ENCODE measurements around the gene ASIC3. TPM values are rescaled to one million over a fixed set of nuclear protein-coding genes. Genes with fewer than 3 reads are reported as not detected.

Gene ASIC3
- 1 to 10 TPM; 2.5 to 3.0 TPM for total RNA-seq
- 5.1 TPM for polyA plus RNA-seq (2013, experiment 1 of 2)
- 4.0 TPM for polyA plus RNA-seq (2013, experiment 2 of 2)
- long read RNA-seq, experiment 1: 0 reads
- long read RNA-seq, experiment 2: 0 reads
- long read RNA-seq, experiment 3: 0 reads
- long read RNA-seq, experiment 4, partial matches to known transcripts: 1 of 1 reads
- long read RNA-seq, experiment 4, other reads (novel, unspliced or antisense): 0 of 1 reads

DNA sequence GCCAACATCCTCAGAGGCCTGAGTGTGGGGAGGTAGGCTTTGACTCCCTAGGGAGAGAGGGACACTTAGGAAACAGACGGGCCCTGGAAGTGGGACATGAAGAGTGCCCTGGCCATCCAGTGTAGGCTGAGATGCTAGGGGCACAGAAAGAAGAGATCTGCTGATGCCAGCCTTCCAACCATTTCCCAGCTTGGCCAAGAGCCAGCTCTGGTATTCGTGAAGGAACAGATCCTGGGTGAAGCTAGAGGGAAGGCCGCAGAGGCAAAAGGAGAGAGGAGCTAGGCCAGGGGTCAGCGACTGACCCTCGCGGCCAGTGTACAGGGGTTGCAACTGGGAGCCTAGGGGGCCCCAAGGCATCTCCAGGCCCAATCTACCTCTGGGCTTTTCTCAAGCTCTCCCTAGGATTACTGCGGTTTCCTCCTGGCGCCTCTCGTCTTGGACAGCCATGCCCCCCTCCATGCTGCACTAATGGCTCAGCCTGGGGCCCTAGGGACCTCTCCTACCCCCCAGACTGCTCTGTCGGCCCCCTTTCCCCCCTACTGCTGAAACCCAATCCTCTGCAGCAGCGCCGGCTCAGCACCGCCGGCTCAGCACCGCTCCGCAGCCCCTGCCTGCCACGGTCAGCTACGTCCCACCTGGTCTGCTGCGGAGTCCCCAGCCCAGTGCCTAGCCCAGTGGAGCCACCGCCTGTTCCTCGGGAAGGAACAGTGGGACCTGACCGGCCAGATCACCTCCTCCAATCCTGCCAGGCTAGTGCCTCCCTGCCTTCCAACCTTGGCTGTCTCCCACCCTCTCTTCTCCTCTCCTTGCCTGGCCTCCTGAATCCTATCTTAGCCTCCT lies at the start of gene ASIC3:
TSS of gene ASIC3 (plus strand) at position 556 of the 840 bp plus-strand sequence. CDS start 355 bp downstream, outside the sequence.
- Mint-ChIP-seq H3K4me3 (no peak within 1 kb of the TSS), H3K36me3 (ENCODE audit: low read depth) (peaks cover 3% of the 10 kb centered on the region)
- no peak within 1 kb of the TSS for H3K9ac ChIP-seq (ENCODE audit: extremely low read depth, low read length, poor library complexity, severe bottlenecking)

DNA sequence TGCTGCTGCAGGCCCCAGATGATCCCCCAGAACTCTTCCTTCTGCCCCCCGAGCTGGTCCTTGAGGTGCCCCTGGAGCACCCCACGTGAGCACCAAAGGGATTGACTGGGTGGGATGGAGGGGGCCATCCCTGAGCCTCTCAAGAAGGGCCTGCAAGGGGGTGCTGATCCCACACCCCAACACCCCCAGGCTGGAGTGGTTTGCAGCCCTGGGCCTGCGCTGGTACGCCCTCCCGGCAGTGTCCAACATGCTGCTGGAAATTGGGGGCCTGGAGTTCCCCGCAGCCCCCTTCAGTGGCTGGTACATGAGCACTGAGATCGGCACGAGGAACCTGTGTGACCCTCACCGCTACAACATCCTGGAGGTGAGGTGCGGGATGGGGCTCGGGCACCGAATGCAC lies 49.3 kb upstream of the ASIC3 start:
- Mint-ChIP-seq H3K27me3 (ENCODE audit: insufficient read depth) (peaks cover 3% of the 10 kb centered on the region), H3K9me3 (no peaks in the 10 kb centered on the region), H3K4me3 (no peak overlapping the region), H3K4me1 (no peaks in the 10 kb centered on the region), H3K36me3 (ENCODE audit: low read depth) (no peaks in the 10 kb centered on the region), H3K27ac (no peak overlapping the region)
- Histone ChIP-seq H3K9me3 (ENCODE audit: control insufficient read depth, low read length) (no peaks in the 10 kb centered on the region), H3K36me3 (ENCODE audit: control insufficient read depth, insufficient read depth, low read length) (no peaks in the 10 kb centered on the region), H3K9ac (ENCODE audit: extremely low read depth, low read length, poor library complexity, severe bottlenecking) (no peak overlapping the region), H3K27me3 (ENCODE audit: control insufficient read depth, insufficient read depth, low read length, poor library complexity, severe bottlenecking) (no peaks in the 10 kb centered on the region), H3K4me3 (ENCODE audit: low read length) (no peak overlapping the region), H3K27ac (ENCODE audit: low read depth, low read length) (no peak overlapping the region), H3K4me1 (ENCODE audit: control insufficient read depth, insufficient read depth, low read length) (peaks cover 6% of the 10 kb centered on the region)
- 94% methylated on average over 8 to 12 of the region's 12 CpGs for WGBS, 2 experiments (ENCODE audit: insufficient coverage in 1 of 2, insufficient read length in 1 of 2)
- DNase-seq: no peak
- TF ChIP-seq, protein P1, sequence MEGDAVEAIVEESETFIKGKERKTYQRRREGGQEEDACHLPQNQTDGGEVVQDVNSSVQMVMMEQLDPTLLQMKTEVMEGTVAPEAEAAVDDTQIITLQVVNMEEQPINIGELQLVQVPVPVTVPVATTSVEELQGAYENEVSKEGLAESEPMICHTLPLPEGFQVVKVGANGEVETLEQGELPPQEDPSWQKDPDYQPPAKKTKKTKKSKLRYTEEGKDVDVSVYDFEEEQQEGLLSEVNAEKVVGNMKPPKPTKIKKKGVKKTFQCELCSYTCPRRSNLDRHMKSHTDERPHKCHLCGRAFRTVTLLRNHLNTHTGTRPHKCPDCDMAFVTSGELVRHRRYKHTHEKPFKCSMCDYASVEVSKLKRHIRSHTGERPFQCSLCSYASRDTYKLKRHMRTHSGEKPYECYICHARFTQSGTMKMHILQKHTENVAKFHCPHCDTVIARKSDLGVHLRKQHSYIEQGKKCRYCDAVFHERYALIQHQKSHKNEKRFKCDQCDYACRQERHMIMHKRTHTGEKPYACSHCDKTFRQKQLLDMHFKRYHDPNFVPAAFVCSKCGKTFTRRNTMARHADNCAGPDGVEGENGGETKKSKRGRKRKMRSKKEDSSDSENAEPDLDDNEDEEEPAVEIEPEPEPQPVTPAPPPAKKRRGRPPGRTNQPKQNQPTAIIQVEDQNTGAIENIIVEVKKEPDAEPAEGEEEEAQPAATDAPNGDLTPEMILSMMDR (conservative IDR thresholded peaks at IDR 0.05): no peak

More for the DNA sequence above, at the start of gene ASIC3:
- Histone ChIP-seq H3K27me3 (ENCODE audit: control insufficient read depth, insufficient read depth, low read length, poor library complexity, severe bottlenecking) (peaks cover 20% of the 10 kb centered on the region), H3K4me3 (ENCODE audit: low read length) (no peak within 1 kb of the TSS), H3K4me1 (ENCODE audit: control insufficient read depth, insufficient read depth, low read length) (no peaks in the 10 kb centered on the region), H3K9me3 (ENCODE audit: control insufficient read depth, low read length) (no peaks in the 10 kb centered on the region), H3K27ac (ENCODE audit: low read depth, low read length) (no peak within 1 kb of the TSS), H3K36me3 (ENCODE audit: control insufficient read depth, insufficient read depth, low read length) (no peaks in the 10 kb centered on the region)
- Mint-ChIP-seq H3K27me3 (ENCODE audit: insufficient read depth) (peaks cover 39% of the 10 kb centered on the region), H3K27ac (no peak within 1 kb of the TSS), H3K4me1 (no peaks in the 10 kb centered on the region), H3K9me3 (no peaks in the 10 kb centered on the region)
- no peak for DNase-seq
- WGBS, 2 experiments (ENCODE audit: insufficient coverage in 1 of 2, insufficient read length in 1 of 2): 87 to 91% methylated on average over 13 to 22 of the region's 22 CpGs
- TF ChIP-seq, protein P1 (conservative IDR thresholded peaks at IDR 0.05): no peak

- peaks cover 3% of the 10 kb centered on the region for H3K27me3 Mint-ChIP-seq (ENCODE audit: insufficient read depth)
Measured at GRCh38 chr7:150999497-151000230, 48.7 kb upstream of the ASIC3 start.

More at GRCh38 chr7:150999497-151000230, 48.7 kb upstream of the ASIC3 start:
- Histone ChIP-seq H3K9me3 (ENCODE audit: control insufficient read depth, low read length) (no peaks in the 10 kb centered on the region), H3K9ac (ENCODE audit: extremely low read depth, low read length, poor library complexity, severe bottlenecking) (no peak overlapping the region), H3K4me3 (ENCODE audit: low read length) (no peak overlapping the region), H3K27ac (ENCODE audit: low read depth, low read length) (no peak overlapping the region), H3K4me1 (ENCODE audit: control insufficient read depth, insufficient read depth, low read length) (peaks cover 2% of the 10 kb centered on the region), H3K27me3 (ENCODE audit: control insufficient read depth, insufficient read depth, low read length, poor library complexity, severe bottlenecking) (no peaks in the 10 kb centered on the region), H3K36me3 (ENCODE audit: control insufficient read depth, insufficient read depth, low read length) (no peaks in the 10 kb centered on the region)
- H3K27ac Mint-ChIP-seq: no peak overlapping the region
- H3K4me1 Mint-ChIP-seq: no peaks in the 10 kb centered on the region
- TF ChIP-seq, protein P1 (conservative IDR thresholded peaks at IDR 0.05): no peak
- H3K4me3 Mint-ChIP-seq: no peak overlapping the region
- DNase-seq: no peak
- H3K9me3 Mint-ChIP-seq: no peaks in the 10 kb centered on the region
- no peaks in the 10 kb centered on the region for H3K36me3 Mint-ChIP-seq (ENCODE audit: low read depth)
- WGBS, 2 experiments (ENCODE audit: insufficient coverage in 1 of 2, insufficient read length in 1 of 2): 88 to 100% methylated on average over 1 to 5 of the region's 5 CpGs

Data from endodermal cell (in vitro differentiated cells).